ENCODE measurements around the gene SPRR3.
"Not testable (repeated sequence)": the region's sequence is repeated elsewhere in the genome, so short reads cannot be mapped to it uniquely, and the experiment has no call there.

Gene SPRR3

DNA sequence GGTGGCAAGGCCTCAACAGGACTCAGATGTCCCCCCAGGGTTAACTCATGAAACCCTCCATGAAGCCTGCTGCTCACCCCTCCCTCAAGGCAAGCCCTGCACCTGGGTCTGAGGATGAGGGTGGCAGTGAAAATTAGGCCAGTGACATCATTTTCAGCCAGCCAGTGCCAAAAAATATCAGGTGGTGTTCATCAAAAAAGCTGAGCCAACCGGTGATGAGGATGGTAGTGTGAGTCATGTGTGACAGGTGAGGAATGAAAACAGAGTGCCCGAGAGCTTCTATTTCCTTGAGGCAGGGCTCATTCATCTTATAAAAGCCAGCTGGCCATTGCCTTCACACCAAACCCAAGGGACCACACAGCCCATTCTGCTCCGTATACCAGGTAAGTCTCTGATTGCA lies 17.8 kb upstream of the SPRR3 start, which contains the start of gene SPRR1A:
Gene SPRR1A, plus strand, starts transcription at position 339 of the 400 bp plus-strand sequence. CDS start 1,150 bp downstream, outside the sequence.
- no peak for DNase-seq

DNA sequence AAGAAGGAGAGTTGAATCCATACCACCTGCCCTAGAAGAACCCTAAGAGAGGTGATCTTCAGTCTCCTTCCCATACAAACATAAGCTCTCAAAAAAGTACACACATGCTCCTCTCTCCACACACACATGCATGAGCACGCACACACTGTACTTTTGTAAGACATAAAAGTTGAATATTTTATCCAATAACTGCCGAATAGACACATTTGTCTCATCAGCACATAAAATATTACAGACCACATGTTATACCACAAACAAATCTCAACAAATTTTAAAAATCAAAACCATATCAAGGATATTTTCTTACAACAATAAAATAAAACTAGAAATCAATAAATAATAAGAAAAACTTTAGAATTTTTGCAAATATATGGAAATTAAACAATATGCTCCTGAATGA lies 15.0 kb upstream of the SPRR3 start:
- no peak for DNase-seq

DNA sequence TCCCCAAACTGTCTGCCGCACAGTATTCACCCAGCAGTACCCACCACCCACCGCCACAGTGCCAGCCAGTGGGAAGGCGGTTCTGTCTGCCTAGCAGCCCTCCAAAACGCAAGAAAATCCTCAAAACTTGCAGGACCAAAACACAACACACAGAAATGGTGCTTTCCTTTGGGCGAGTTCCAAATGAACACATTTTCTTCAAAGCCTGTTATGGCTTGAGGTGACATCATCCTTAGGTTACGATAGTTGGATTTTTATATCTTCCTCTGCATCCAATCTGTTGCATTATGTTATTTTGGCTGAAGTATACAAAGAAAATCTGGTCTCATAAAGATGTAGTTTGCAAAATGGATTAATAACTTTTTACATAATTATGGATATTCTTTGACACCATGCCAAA lies 8.4 kb upstream of the SPRR3 start:
- DNase-seq, result no peak

- DNase-seq, result no peak
Observed at GRCh38 chr1:152995842-152996241, 5.7 kb upstream of the SPRR3 start.

DNA sequence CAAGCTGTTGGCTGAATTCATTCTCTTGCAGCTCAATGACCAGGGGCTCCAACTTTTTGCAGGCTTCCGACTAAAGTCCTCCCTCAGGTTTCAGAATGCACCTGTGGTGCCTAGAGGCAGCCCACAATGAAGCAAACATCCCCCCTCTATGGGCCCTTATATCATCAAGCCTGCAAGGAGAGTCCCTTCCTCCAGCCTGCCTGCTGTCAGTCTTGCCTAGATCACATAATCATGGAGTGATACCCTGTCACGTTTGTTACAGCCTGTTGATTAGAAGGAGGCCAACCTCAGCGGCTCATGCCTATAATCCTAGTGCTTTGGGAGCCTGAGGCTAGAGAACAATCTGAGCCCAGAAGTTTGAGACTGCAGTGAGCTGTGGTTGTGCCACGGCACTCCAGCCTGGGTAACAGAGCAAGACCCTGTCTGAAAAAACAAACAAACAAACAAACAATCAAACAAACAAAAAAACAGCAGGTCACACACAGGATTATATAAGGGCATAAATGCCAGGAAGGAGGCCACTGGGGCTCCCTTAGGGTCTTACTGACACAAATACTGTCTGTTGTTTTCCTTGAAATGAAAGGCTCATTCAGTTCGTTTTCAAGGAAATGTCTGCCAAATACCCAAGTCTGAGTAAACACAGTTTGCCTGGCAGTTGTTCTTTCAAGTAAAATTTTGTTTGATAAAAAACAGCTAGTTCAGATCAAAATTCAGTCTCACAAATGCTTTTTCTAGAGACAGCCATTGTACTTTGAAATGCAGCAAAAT lies 4.7 kb upstream of the SPRR3 start:
- DNase-seq, result no peak

GRCh38 chr1:152997901-152998300 lies 3.6 kb upstream of the SPRR3 start:
- DNase-seq, result no peak

GRCh38 chr1:152998476-152998875 lies 3.1 kb upstream of the SPRR3 start:
- no peak for DNase-seq

GRCh38 chr1:152999818-153000217 lies 1.7 kb upstream of the SPRR3 start:
- no peak for DNase-seq

DNA sequence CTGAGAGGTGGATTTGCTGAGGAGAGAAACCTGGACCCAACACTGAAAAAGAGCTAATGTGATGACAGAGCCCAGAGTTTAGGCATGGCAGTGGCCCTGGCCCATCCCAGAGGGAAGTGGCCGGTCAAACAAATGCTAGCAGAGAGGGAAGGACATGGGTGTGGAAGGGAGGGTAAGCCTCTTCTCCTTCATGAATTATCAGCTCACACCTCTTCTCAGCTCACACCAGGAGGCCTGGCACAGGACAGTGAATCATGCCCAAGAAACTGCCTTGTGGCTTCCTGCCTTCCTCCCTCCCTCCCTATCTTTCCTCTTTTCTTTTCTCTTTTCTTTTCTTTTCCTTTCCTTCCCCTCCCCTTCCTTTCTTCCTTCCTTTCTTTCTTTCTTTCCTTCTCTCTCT lies 1.3 kb upstream of the SPRR3 start:
- DNase-seq, result no peak

DNA sequence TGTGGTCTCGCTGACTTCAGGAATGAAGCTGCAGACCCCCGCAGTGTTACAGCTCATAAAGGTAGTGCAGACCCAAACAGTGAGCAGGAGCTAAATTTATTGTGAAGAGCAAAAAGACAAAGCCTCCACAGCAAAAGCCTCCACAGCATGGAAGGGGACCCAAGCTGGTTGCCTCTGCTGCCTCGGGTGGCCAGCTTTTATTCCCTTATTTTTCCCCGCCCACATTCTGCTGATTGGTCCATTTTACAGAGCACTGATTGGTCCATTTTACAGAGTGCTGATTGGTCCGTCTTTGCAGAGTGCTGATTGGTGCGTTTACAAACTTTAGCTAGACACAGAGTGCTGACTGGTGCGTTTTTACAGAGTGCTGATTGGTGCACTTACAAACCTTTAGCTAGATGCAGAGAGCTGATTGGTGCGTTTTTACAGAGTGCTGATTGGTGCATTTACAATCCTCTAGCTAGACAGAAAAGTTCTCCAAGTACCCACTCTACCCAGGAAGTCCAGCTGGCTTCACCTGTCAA lies 9.7 kb downstream of the SPRR3 start:
- DNase-seq, result not testable (repeated sequence)

GRCh38 chr1:153021829-153022228 lies 20.3 kb downstream of the SPRR3 start:
- DNase-seq, result not testable (repeated sequence)

DNA sequence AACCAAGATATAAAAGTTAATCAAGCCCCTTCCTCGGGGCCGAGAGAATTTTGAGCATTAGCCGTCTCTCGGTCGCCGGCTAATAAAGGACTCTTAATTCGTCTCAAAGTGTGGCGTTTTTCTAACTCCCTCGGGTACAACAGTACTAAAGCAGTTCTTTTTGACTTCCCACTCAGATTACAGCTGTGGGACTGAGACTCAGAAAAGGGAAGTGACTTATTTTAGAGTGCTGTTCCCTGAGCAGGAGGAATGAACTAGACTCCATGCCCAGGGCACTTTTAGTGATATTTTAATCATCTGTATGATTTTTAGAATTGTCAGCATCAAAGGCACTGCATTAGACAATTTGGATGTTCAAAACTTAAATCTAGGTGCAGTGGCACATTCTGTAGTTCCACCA lies 20.8 kb downstream of the SPRR3 start:
- DNase-seq, result not testable (repeated sequence)

DNA sequence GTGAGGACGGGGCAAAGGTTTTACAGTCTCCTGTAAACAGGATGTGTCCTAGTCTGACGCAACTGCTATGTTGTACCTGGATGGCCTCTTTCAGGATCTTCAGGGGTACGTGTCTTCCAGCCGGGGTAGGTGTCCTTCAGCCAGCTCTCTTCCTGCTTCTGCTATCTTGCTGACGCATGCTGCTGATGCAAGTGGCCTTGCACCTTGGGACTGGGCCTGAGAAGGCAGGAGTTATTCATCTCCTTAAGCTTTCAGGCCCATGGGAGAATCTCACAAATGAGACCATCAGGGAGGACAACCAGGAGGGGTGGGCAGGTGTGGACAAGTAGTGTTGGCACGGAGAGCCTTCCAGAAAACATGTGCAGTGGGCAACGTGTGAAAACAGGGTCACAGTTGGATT lies 21.6 kb downstream of the SPRR3 start:
- DNase-seq, result no peak

DNA sequence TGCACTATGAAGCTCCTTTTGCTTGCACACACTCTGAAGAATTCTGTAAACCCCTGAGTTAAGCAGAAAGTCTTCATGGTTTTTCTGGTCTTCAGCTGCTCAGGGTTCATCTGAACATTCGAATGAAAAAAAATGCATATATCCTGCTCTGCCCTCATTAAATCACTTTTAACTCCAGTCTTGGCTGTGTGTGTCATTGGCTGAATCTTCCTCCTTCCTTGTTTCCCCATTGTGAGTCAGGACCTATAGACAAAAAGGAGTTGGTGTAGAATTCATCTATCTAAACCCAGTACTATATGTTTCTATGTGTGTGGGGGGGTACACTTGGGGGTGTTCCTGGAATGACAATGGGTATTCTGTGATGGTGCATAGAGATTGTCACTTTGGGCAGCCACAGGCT lies 22.9 kb downstream of the SPRR3 start:
- no peak for DNase-seq

DNA sequence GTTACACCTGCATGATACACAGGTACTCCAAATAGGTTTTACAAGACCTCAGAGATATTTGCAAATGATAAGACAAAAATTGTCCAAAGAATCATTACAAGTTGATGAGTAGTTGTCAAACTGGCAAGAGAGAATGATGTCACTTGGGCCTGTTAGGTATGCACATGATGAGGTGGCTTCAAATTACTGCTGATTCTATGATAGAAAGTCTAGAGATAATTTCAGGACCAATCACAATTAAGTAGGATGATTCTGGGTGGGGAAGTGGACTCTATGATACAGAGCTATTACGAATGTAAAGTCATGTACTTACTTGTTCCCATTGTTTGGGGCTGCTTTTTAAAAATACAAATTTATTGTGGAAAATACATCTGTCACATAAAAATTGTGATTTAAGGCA lies 24.2 kb downstream of the SPRR3 start:
- no peak for DNase-seq

DNA sequence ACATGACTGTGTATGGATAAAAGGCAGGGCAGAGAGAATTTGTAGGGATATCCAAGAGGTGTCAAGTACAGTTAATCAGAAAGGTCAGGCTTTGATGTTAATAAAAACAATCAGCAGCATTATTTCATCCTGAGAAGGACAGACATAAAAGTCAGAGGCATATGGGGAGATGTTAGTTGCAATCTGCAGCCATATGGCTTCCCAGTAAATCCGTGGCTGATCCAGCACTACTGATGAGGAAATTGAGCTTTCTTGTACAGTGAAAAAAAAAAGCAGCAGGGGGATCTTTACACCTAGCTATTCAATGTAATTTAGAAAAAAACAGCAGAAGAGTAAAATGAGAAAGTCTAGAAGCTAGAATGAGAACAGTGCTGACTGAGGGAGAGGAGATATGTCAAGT lies 27.2 kb downstream of the SPRR3 start:
- DNase-seq, result no peak

- no peak for DNase-seq
Observed at GRCh38 chr1:153030895-153031294, 29.3 kb downstream of the SPRR3 start, which contains the start of gene SPRR1B. TSS of gene SPRR1B (plus strand) at chr1:153031203. CDS start at chr1:153032346, 1,143 bp downstream.

DNA sequence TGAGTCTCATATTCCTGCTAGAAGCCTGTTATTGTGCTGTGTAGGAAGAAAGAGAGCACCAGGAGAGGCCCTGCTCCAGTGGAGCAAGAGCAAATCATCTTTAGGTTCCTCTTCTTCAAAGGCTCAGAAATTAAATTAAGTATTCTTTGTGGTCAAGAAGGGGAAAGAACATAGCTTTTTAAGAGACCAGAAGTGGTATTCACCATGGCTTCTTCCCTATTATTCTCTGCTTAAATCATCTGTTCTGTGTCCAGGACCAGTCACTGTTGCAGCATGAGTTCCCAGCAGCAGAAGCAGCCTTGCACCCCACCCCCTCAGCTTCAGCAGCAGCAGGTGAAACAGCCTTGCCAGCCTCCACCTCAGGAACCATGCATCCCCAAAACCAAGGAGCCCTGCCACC lies 30.5 kb downstream of the SPRR3 start:
- no peak for DNase-seq

DNA sequence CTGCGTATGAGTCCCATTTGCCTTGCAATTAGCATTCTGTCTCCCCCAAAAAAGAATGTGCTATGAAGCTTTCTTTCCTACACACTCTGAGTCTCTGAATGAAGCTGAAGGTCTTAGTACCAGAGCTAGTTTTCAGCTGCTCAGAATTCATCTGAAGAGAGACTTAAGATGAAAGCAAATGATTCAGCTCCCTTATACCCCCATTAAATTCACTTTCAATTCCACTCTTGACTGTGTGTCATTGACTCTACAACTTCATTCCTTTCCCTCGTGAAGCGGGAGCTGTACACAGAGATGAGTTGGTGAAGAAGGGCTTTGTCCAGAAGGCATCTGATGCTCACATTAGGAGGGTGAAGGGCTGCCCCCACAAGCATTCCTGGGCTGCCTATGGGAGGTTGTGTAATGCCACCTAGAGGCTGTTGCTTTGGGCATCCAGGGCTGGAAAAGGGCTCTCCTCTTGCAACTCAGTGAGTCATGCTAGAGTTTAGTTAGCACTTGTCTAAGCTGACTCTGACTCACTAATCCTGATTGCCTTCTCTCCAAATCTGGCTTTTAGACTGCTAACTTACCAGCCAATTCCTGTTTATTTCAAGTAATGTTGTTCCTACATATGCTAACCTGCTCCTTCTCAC lies 31.2 kb downstream of the SPRR3 start:
- no peak for DNase-seq

DNA sequence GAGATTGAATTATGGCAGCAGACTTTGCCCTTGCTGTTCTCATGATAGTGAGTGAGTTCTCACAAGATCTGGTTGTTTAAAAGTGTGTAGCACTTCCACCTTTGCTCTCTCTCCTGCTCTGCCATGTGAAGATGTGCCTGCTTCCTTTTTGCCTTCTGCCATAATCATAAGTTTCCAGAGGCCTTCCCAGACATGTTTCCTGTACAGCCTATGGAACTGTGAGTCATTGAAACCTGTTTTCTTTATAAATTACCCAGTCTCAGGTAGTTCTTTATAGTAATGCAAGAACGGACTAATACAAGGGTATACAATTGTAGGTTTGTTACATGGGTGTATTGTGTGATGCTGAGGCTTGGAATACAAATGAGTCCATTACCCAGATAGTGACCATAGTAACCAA lies 33.7 kb downstream of the SPRR3 start:
- no peak for DNase-seq

GRCh38 chr1:153040950-153041631 lies 39.5 kb downstream of the SPRR3 start, which contains the start of gene SPRR2D:
TSS of gene SPRR2D (minus strand) at chr1:153041120. CDS start at chr1:153040346, 774 bp downstream.
- DNase-seq, result no peak

DNA sequence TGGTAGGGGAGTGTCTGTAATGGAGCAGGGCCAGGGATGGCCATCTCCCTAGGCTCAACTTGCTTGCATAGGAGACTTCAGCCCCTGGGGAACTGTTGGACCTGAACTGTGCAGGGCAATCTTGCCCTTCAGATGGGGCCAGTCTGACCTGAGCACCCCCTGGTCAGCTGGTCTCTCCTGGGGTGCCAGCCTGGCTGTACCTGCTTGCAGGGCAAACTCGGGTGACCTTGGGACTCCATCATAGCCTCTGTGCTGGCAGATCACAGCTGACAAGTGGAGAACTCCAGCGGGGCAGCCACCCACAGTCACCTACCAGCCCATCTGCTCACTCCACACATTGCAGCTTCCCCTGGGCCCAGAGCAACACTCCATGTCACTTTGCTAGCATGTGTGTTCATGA lies 47.7 kb downstream of the SPRR3 start:
- no peak for DNase-seq

All from effector CD8-positive, alpha-beta T cell (primary cell).